MCF 10A (cell line): Measurements from ENCODE around the gene SNX24. TPM values are rescaled to one million over a fixed set of nuclear protein-coding genes. Genes with fewer than 3 reads are reported as not detected.

ENCODE experiments used
- BruUV-seq: library from RNA; stranded (reverse); fragments of 400-500 nt; replicated peaks from 2 replicates; lab custom pipeline; 2021; lab: Mats Ljungman, UMichigan
- CTCF ChIA-PET: fragments of 300-600 bp; sonication (Branson Sonifier 250); formaldehyde crosslinking; extraction: SDS; loops from one replicate; lab custom pipeline; 2021; ENCODE audit warnings: antibody characterized with exemption, inconsistent platforms; lab: Yijun Ruan, JAX
- POLR2A ChIA-PET: fragments of 300-600, 350-650 bp; sonication (Branson Sonifier 250); formaldehyde crosslinking; extraction: SDS; loops from one replicate; lab custom pipeline; 2020; ENCODE audit warnings: antibody characterized with exemption, inconsistent platforms; lab: Yijun Ruan, JAX
- DNase-seq: peaks from one replicate; pipeline ENCODE4 v3.0.0-alpha.2; 2018; ENCODE audit not compliant: unreplicated experiment
- H3K27ac Mint-ChIP-seq: one replicate; pipeline ENCODE4 v1.8.0; 2022; ENCODE audit warnings: mild to moderate bottlenecking, low read depth, mixed read lengths; ENCODE audit not compliant: unreplicated experiment
- H3K27me3 Mint-ChIP-seq: one replicate; pipeline ENCODE4 v1.8.0; 2022; ENCODE audit warnings: mixed read lengths; ENCODE audit not compliant: insufficient read depth, unreplicated experiment
- H3K36me3 Mint-ChIP-seq: one replicate; pipeline ENCODE4 v1.8.0; 2022; ENCODE audit warnings: mild to moderate bottlenecking, moderate library complexity, mixed read lengths; ENCODE audit not compliant: insufficient read depth, unreplicated experiment
- H3K4me1 Mint-ChIP-seq: one replicate; pipeline ENCODE4 v1.8.0; 2022; ENCODE audit warnings: mixed read lengths; ENCODE audit not compliant: insufficient read depth, unreplicated experiment
- H3K4me3 Mint-ChIP-seq: one replicate; pipeline ENCODE4 v1.8.0; 2022; ENCODE audit warnings: mild to moderate bottlenecking, moderate library complexity, mixed read lengths; ENCODE audit not compliant: unreplicated experiment
- H3K9me3 Mint-ChIP-seq: one replicate; pipeline ENCODE4 v1.8.0; 2022; ENCODE audit warnings: mixed read lengths; ENCODE audit not compliant: unreplicated experiment
- intact Hi-C: fragments of 100-400 bp; cut with micrococcal nuclease; formaldehyde crosslinking; loops from 2 replicates; pipeline ENCODE4 v1.14.1; 2022
- total RNA-seq: library from RNA; stranded (reverse); gene quantifications from 2 replicates; pipeline ENCODE4 v1.2.3, GENCODE V29; 2022
- TF ChIP-seq, protein P1 (sequence below): fragments of 200-600 bp; IDR thresholded peaks from one replicate; pipeline ENCODE4 v1.8.0; 2022; ENCODE audit warnings: antibody characterized with exemption, mild to moderate bottlenecking; ENCODE audit not compliant: unreplicated experiment

Gene SNX24
- total RNA-seq, 1 experiment from 2014 or later = 97.0 TPM

DNA sequence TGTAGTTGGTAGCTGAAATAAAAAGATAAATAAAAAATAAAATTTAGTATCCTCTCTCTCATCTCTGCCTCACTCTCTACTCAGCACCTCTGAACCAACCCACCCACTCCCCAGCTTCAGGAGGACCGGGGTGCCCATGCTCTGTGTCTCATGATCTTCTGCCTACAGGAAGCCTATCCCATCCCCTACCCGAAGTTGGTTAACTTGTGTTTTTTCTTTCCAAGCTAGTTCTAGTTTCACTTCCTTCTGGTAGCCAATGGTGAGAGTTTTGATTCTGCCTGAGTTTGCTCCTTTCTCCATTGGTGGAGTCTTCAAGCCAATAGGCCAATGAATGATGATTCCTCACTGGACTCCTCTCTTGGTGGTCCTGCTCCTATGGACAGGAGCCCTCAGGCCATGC is 32.1 kb downstream of the SNX24 start:
- no TSS peak for BruUV-seq
- Mint-ChIP-seq H3K27me3 (no peaks in the 10 kb centered on the region), H3K4me1 (peaks cover 18% of the 10 kb centered on the region), H3K9me3 (no peaks in the 10 kb centered on the region), H3K27ac (no peak overlapping the region), H3K4me3 (no peak overlapping the region), H3K36me3 (no peaks in the 10 kb centered on the region)
- ChIA-PET CTCF (interaction anchor here (0.6 to 2.0 kb wide), 3 partner anchors 9 to 490 kb away, joined by 3 to 6 read pairs (median 4); no protein-coding TSS in a partner anchor), POLR2A (interaction anchor here (1.4 kb wide), 1 partner anchor 33 kb away, joined by 3 read pairs; no protein-coding TSS in a partner anchor)
- no peak for DNase-seq
- intact Hi-C loops = no loop called here
- TF ChIP-seq, protein P1, sequence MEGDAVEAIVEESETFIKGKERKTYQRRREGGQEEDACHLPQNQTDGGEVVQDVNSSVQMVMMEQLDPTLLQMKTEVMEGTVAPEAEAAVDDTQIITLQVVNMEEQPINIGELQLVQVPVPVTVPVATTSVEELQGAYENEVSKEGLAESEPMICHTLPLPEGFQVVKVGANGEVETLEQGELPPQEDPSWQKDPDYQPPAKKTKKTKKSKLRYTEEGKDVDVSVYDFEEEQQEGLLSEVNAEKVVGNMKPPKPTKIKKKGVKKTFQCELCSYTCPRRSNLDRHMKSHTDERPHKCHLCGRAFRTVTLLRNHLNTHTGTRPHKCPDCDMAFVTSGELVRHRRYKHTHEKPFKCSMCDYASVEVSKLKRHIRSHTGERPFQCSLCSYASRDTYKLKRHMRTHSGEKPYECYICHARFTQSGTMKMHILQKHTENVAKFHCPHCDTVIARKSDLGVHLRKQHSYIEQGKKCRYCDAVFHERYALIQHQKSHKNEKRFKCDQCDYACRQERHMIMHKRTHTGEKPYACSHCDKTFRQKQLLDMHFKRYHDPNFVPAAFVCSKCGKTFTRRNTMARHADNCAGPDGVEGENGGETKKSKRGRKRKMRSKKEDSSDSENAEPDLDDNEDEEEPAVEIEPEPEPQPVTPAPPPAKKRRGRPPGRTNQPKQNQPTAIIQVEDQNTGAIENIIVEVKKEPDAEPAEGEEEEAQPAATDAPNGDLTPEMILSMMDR = no peak

DNA sequence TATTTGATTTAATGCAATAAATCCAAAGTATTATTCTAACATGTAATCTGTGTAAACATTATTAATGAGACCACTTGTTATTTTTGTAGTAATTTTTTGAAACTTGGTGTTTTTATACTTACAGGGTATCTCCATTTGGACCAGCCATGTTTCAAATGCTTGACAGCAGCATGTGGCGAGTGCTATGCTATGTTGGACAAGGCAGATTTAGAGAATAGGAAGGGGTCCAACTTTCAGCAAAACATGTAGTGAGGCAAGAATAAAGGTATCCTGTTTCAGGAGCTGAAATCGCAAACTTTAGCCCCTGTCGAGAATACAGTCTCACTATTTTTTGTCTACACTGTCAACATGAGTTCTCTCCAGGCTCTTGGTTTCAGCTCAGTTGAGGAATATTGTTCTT is 33.7 kb downstream of the SNX24 start:
- Mint-ChIP-seq H3K27me3 (no peaks in the 10 kb centered on the region), H3K9me3 (no peaks in the 10 kb centered on the region), H3K36me3 (no peaks in the 10 kb centered on the region), H3K4me1 (peaks cover 25% of the 10 kb centered on the region), H3K27ac (no peak overlapping the region), H3K4me3 (no peak overlapping the region)
- intact Hi-C loops = no loop called here
- TF ChIP-seq, protein P1 = no peak
- BruUV-seq = no TSS peak
- CTCF ChIA-PET = interaction anchor here (0.6 to 2.3 kb wide), 6 partner anchors 14 to 574 kb away, joined by 3 to 9 read pairs (median 3); no protein-coding TSS in a partner anchor
- no peak for DNase-seq
- POLR2A ChIA-PET = interaction anchor here (0.9 to 2.9 kb wide), 5 partner anchors 8 to 19 kb away, joined by 3 to 9 read pairs (median 4); no protein-coding TSS in a partner anchor

GRCh38 chr5:122880170-122880689 is 34.8 kb downstream of the SNX24 start:
- H3K4me1 Mint-ChIP-seq = peaks cover 29% of the 10 kb centered on the region
- intact Hi-C loops = loop anchor here (5.0 to 10.0 kb wide), 2 partner anchors 33 to 175 kb away; partner anchors contain the start of gene SNX24
- no TSS peak for BruUV-seq
- no peak overlapping the region for H3K27ac Mint-ChIP-seq
- no peak overlapping the region for H3K4me3 Mint-ChIP-seq
- ChIA-PET POLR2A (interaction anchor here (0.6 to 2.9 kb wide), 6 partner anchors 9 to 673 kb away, joined by 3 to 9 read pairs (median 4); no protein-coding TSS in a partner anchor), CTCF (interaction anchor here (0.6 to 2.3 kb wide), 7 partner anchors 10 to 465 kb away, joined by 3 to 9 read pairs (median 3); no protein-coding TSS in a partner anchor)
- H3K9me3 Mint-ChIP-seq = no peaks in the 10 kb centered on the region
- no peaks in the 10 kb centered on the region for H3K36me3 Mint-ChIP-seq
- no peak for DNase-seq
- no peaks in the 10 kb centered on the region for H3K27me3 Mint-ChIP-seq
- TF ChIP-seq, protein P1 = no peak

DNA sequence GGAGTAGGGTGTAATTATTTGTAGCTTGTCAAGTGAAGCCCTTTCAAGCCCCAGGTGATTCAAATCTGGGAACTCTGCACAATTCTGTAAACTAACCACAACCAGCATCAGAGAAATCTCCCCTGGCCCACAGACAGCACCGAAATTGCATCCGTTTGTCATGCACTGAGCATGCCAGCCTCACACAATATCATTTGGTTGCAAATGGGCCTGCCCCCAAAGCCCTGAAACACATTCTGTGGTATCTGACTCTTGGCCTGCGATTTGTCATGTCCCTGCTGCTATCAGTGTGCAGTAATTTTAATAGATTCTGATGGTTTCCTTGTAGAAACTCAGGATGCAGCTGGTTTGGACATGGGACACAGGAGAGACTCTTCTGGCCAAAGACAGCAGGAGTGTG is 35.3 kb downstream of the SNX24 start:
- ChIA-PET POLR2A (interaction anchor here (0.6 to 2.9 kb wide), 4 partner anchors 9 to 673 kb away, joined by 3 to 9 read pairs (median 4); no protein-coding TSS in a partner anchor), CTCF (interaction anchor here (0.6 to 2.9 kb wide), 5 partner anchors 11 to 465 kb away, joined by 3 to 15 read pairs (median 3); no protein-coding TSS in a partner anchor)
- peaks cover 32% of the 10 kb centered on the region for H3K4me1 Mint-ChIP-seq
- no peak for DNase-seq
- H3K27ac Mint-ChIP-seq = no peak overlapping the region
- H3K27me3 Mint-ChIP-seq = no peaks in the 10 kb centered on the region
- no peak overlapping the region for H3K4me3 Mint-ChIP-seq
- no peaks in the 10 kb centered on the region for H3K9me3 Mint-ChIP-seq
- intact Hi-C loops = loop anchor here (5.0 to 10.0 kb wide), 2 partner anchors 33 to 176 kb away; partner anchors contain the start of gene SNX24
- no peaks in the 10 kb centered on the region for H3K36me3 Mint-ChIP-seq
- TF ChIP-seq, protein P1 = no peak
- no TSS peak for BruUV-seq
